Camera-type eye (tissue), 1 donor: Measurements from ENCODE around the gene KRTAP19-4. TPM values are rescaled to one million over a fixed set of nuclear protein-coding genes. Genes with fewer than 3 reads are reported as not detected.

Experiments used
- total RNA-seq: library from RNA; depleted of rRNA; stranded (reverse); fragments of >200 nt; gene quantifications from one replicate; pipeline ENCODE4 v1.2.3, GENCODE V29; 2014

Gene KRTAP19-4
- total RNA-seq, result not detected

GRCh38 chr21:30497065-30497464, at the start of gene KRTAP19-4:
KRTAP19-4 (minus strand) TSS chr21:30497165; CDS start chr21:30497110, 55 bp downstream.

GRCh38 chr21:30541764-30542163, 44.8 kb upstream of the KRTAP19-4 start, which contains the start of gene KRTAP19-6:
KRTAP19-6 (minus strand) TSS chr21:30541864; CDS start chr21:30541833, 31 bp downstream.

GRCh38 chr21:30502041-30502440, 5.1 kb upstream of the KRTAP19-4 start, which contains the start of gene KRTAP19-5:
KRTAP19-5 (minus strand) TSS chr21:30502141; CDS start chr21:30502090, 51 bp downstream.

GRCh38 chr21:30491963-30492428, 5.0 kb downstream of the KRTAP19-4 start, which contains the start of gene KRTAP19-3:
KRTAP19-3 (minus strand) TSS chr21:30492013; CDS start chr21:30491957, 56 bp downstream.

GRCh38 chr21:30487336-30487735, 9.6 kb downstream of the KRTAP19-4 start, which contains the start of gene KRTAP19-2:
KRTAP19-2 (minus strand) TSS chr21:30487436; CDS start chr21:30487348, 88 bp downstream.

GRCh38 chr21:30480145-30480544, 16.8 kb downstream of the KRTAP19-4 start, which contains the start of gene KRTAP19-1:
KRTAP19-1 (minus strand) TSS chr21:30480367; CDS start chr21:30480317, 50 bp downstream.

Other genes with a start within 250 kb of the KRTAP19-4 start
- gene KRTAP24-1, start 214.2 kb downstream of the KRTAP19-4 start, total RNA-seq, result not detected
- gene KRTAP25-1, start 207.7 kb downstream of the KRTAP19-4 start, total RNA-seq, result not detected
- gene KRTAP26-1, start 176.8 kb downstream of the KRTAP19-4 start, total RNA-seq, result not detected
- gene KRTAP27-1, start 159.5 kb downstream of the KRTAP19-4 start, total RNA-seq, result not detected
- not detected for gene KRTAP23-1, start 148.6 kb downstream of the KRTAP19-4 start, total RNA-seq
- not detected for gene KRTAP13-2, start 124.9 kb downstream of the KRTAP19-4 start, total RNA-seq
- not detected for gene KRTAP13-1, start 101.1 kb downstream of the KRTAP19-4 start, total RNA-seq
- not detected for gene KRTAP13-3, start 71.2 kb downstream of the KRTAP19-4 start, total RNA-seq
- not detected for gene KRTAP13-4, start 66.9 kb downstream of the KRTAP19-4 start, total RNA-seq
- gene KRTAP15-1, start 56.9 kb downstream of the KRTAP19-4 start, total RNA-seq, result not detected
- not detected for gene KRTAP19-1, start 16.8 kb downstream of the KRTAP19-4 start, total RNA-seq
- gene KRTAP19-2, start 9.7 kb downstream of the KRTAP19-4 start, total RNA-seq, result not detected
- gene KRTAP19-3, start 5.2 kb downstream of the KRTAP19-4 start, total RNA-seq, result not detected
- not detected for gene KRTAP19-5, start 5.0 kb upstream of the KRTAP19-4 start, total RNA-seq
- gene KRTAP19-6, start 44.7 kb upstream of the KRTAP19-4 start, total RNA-seq, result not detected
- not detected for gene KRTAP19-7, start 64.1 kb upstream of the KRTAP19-4 start, total RNA-seq
- gene KRTAP22-2, start 93.2 kb upstream of the KRTAP19-4 start, total RNA-seq, result not detected
- gene KRTAP6-3, start 95.3 kb upstream of the KRTAP19-4 start, total RNA-seq, result not detected
- gene KRTAP6-2, start 101.7 kb upstream of the KRTAP19-4 start, total RNA-seq, result not detected
- not detected for gene KRTAP22-1, start 103.9 kb upstream of the KRTAP19-4 start, total RNA-seq
- not detected for gene KRTAP6-1, start 116.8 kb upstream of the KRTAP19-4 start, total RNA-seq
- gene KRTAP20-1, start 119.3 kb upstream of the KRTAP19-4 start, total RNA-seq, result not detected
- gene KRTAP20-4, start 123.5 kb upstream of the KRTAP19-4 start, total RNA-seq, result not detected
- gene KRTAP20-2, start 138.0 kb upstream of the KRTAP19-4 start, total RNA-seq, result not detected
- not detected for gene KRTAP20-3, start 145.7 kb upstream of the KRTAP19-4 start, total RNA-seq
- not detected for gene KRTAP21-3, start 221.6 kb upstream of the KRTAP19-4 start, total RNA-seq